ENCODE results near the gene SPDYE9.
"Not testable (repeated sequence)": the region's sequence is repeated elsewhere in the genome, so short reads cannot be mapped to it uniquely, and the experiment has no call there.

Gene SPDYE9

GRCh38 chr7:73085938-73086337 lies at the start of gene SPDYE9:
Gene SPDYE9, minus strand, starts transcription at chr7:73086038. Its CDS starts 1,800 bp downstream, at chr7:73084238.
- H3K36me3 Mint-ChIP-seq, DNase-seq, H3K27me3 Mint-ChIP-seq, H3K4me1 Mint-ChIP-seq, H3K27ac Mint-ChIP-seq, H3K9me3 Mint-ChIP-seq, CTCF ChIA-PET, H3K4me3 Mint-ChIP-seq: not testable (repeated sequence)

- H3K27me3 Mint-ChIP-seq, CTCF ChIA-PET, H3K4me3 Mint-ChIP-seq, H3K9me3 Mint-ChIP-seq, DNase-seq, H3K27ac Mint-ChIP-seq, H3K36me3 Mint-ChIP-seq, H3K4me1 Mint-ChIP-seq: not testable (repeated sequence)
Observed at GRCh38 chr7:73134866-73135265, 49.0 kb upstream of the SPDYE9 start.

- DNase-seq, H3K9me3 Mint-ChIP-seq, H3K4me1 Mint-ChIP-seq, H3K27me3 Mint-ChIP-seq, H3K4me3 Mint-ChIP-seq, CTCF ChIA-PET, H3K36me3 Mint-ChIP-seq, H3K27ac Mint-ChIP-seq: not testable (repeated sequence)
Observed at GRCh38 chr7:73132651-73133217, 46.9 kb upstream of the SPDYE9 start.

- H3K9me3 Mint-ChIP-seq, H3K27me3 Mint-ChIP-seq, H3K4me3 Mint-ChIP-seq, DNase-seq, CTCF ChIA-PET, H3K27ac Mint-ChIP-seq, H3K36me3 Mint-ChIP-seq, H3K4me1 Mint-ChIP-seq: not testable (repeated sequence)
Observed at GRCh38 chr7:73130612-73131011, 44.8 kb upstream of the SPDYE9 start.

- DNase-seq, H3K4me1 Mint-ChIP-seq, CTCF ChIA-PET, H3K27me3 Mint-ChIP-seq, H3K9me3 Mint-ChIP-seq, H3K27ac Mint-ChIP-seq, H3K4me3 Mint-ChIP-seq, H3K36me3 Mint-ChIP-seq: not testable (repeated sequence)
Observed at GRCh38 chr7:73124126-73124525, 38.3 kb upstream of the SPDYE9 start.

GRCh38 chr7:73122778-73123447 lies 37.1 kb upstream of the SPDYE9 start:
- H3K36me3 Mint-ChIP-seq, H3K4me3 Mint-ChIP-seq, H3K27me3 Mint-ChIP-seq, H3K9me3 Mint-ChIP-seq, CTCF ChIA-PET, H3K27ac Mint-ChIP-seq, DNase-seq, H3K4me1 Mint-ChIP-seq: not testable (repeated sequence)

- DNase-seq, H3K27me3 Mint-ChIP-seq, H3K36me3 Mint-ChIP-seq, H3K27ac Mint-ChIP-seq, H3K9me3 Mint-ChIP-seq, H3K4me1 Mint-ChIP-seq, H3K4me3 Mint-ChIP-seq, CTCF ChIA-PET: not testable (repeated sequence)
Observed at GRCh38 chr7:73118155-73118554, 32.3 kb upstream of the SPDYE9 start.

- H3K4me3 Mint-ChIP-seq, H3K4me1 Mint-ChIP-seq, DNase-seq, H3K27ac Mint-ChIP-seq, H3K27me3 Mint-ChIP-seq, CTCF ChIA-PET, H3K9me3 Mint-ChIP-seq, H3K36me3 Mint-ChIP-seq: not testable (repeated sequence)
Observed at GRCh38 chr7:73057811-73058210, 28.0 kb downstream of the SPDYE9 start, which contains the start of gene SPDYE11. Gene SPDYE11, minus strand, starts transcription at chr7:73057911. Its CDS starts 1,800 bp downstream, at chr7:73056111.

GRCh38 chr7:73029666-73030065 lies 56.2 kb downstream of the SPDYE9 start, which contains the start of gene SPDYE8:
Gene SPDYE8, minus strand, starts transcription at chr7:73029766. Its CDS starts 1,800 bp downstream, at chr7:73027966.
- CTCF ChIA-PET, H3K27ac Mint-ChIP-seq, H3K27me3 Mint-ChIP-seq, H3K9me3 Mint-ChIP-seq, H3K4me3 Mint-ChIP-seq, DNase-seq, H3K4me1 Mint-ChIP-seq, H3K36me3 Mint-ChIP-seq: not testable (repeated sequence)
